Measurements from ENCODE around the gene DOCK11.

GRCh38 chrX:118552121-118552900 is 56.7 kb downstream of the DOCK11 start:
- TF ChIP-seq POLR2A (IDR thresholded peaks at IDR 0.05), result no peak
- TF ChIP-seq, protein P1, sequence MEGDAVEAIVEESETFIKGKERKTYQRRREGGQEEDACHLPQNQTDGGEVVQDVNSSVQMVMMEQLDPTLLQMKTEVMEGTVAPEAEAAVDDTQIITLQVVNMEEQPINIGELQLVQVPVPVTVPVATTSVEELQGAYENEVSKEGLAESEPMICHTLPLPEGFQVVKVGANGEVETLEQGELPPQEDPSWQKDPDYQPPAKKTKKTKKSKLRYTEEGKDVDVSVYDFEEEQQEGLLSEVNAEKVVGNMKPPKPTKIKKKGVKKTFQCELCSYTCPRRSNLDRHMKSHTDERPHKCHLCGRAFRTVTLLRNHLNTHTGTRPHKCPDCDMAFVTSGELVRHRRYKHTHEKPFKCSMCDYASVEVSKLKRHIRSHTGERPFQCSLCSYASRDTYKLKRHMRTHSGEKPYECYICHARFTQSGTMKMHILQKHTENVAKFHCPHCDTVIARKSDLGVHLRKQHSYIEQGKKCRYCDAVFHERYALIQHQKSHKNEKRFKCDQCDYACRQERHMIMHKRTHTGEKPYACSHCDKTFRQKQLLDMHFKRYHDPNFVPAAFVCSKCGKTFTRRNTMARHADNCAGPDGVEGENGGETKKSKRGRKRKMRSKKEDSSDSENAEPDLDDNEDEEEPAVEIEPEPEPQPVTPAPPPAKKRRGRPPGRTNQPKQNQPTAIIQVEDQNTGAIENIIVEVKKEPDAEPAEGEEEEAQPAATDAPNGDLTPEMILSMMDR (IDR thresholded peaks at IDR 0.05), result no peak

Measured in uterus (tissue), 2 donors.